GM21515 (cell line): ENCODE data around the gene FMN1.

Experiments used
- ATAC-seq: cut with Tn5 transposase; IDR thresholded peaks from one replicate; pipeline ENCODE4 v1.9.1; 2021; ENCODE audit not compliant: unreplicated experiment

FMN1 gene

DNA sequence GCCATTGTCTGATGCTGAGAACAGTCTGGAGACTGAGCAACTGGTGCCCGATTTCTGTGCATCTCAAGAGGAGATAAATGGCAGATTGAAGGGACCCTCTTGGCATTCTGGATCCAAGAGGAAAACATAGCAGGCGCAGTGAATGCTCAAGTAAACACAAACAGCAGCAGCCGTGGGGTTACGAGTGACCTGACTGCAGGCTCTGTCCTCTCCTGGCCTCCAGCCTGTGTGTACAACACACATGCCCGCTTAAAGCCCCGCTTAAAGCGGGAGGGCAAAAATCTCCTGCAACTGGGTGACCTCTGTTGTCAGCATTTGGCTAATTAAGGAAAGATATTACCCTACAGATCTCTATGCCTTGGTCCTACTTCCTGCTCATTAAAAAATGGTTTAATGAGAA, 356.2 kb downstream of the FMN1 start:
- no peak for ATAC-seq

DNA sequence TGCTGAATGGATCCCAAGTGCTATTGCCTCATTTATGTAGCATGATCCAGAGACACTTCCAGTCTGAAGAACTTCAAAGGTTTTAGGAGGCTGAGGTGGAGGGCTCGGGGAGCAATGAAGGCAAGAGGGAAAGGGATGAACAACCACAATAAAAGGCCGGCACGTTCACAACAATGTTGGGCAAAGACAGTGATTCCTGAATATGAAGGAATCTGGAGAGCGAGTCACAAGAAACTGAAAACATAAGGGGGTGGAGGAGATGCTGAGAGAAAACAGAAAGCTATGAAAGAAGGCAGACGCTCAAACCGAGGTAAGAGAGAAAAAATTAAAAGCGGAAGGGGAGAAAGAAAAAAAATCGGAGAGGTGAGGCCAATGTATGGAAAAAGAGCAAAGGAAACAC, 356.6 kb downstream of the FMN1 start:
- ATAC-seq, result no peak

- peak; percentile 86 for ATAC-seq
These were observed 360.4 kb downstream of the FMN1 start for GRCh38 chr15:32834156-32834555.

GRCh38 chr15:32833379-32833821, 361.1 kb downstream of the FMN1 start:
- no peak for ATAC-seq

DNA sequence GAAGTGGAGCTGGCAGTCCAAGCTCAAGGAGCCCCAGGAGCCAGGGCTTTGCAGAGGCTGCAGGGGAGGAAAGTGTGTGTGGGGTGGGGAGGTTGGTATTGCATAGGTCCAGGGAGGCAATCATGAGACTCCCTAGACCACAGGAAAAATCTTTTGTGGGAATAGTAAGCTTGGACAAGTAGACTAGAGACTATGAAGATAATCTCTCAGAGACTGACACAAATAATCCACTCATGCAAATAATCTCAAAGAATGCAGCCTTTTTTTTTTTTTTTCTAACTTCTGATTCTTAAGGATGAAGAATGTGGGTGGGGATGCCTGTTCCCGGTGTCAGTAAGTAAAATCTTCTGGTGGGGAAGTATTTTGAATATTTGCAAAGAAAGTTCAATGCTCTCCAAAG, 363.0 kb downstream of the FMN1 start:
- ATAC-seq, result no peak

GRCh38 chr15:32830241-32830640, 364.3 kb downstream of the FMN1 start:
- no peak for ATAC-seq

GRCh38 chr15:32829436-32829835, 365.1 kb downstream of the FMN1 start:
- no peak for ATAC-seq

- no peak for ATAC-seq
These were observed 365.9 kb downstream of the FMN1 start for GRCh38 chr15:32828507-32829186.

DNA sequence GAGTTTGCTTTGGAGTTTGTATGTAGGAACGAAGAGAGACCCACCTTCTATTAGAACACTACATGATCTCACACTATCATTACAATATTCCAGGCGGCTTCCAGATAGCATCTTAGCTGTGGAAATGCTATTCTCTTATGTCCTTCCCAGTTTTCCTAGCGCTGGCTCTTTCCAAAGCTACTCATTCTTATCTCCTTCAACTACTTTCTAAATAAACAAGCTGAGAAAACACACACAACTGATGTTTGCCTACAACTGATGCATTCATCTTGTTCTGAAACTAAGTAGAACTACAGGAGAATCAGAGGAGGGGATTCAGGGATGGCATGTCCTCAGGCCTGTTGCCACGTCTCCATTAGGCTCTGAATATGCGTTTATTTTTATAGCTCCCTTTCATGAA, 367.8 kb downstream of the FMN1 start:
- ATAC-seq, result no peak

DNA sequence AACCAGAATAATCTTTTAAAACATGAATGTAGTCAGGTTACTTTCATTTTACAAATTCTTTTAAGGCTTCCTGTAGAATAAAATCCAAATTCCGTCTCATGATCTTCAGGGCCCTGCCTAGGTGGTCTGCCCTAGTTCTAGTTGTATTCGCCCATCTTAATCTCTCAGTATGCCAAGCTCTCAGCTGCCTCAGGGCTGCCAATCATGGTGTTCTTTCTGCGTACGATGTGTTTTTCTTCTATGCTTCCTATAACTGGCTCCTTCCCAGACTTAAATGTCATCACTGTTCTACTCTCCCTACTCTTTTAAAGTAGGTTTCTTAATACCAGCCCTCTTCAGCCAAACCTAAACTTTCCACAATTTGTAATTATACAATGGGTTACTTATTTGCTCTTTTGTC, 369.3 kb downstream of the FMN1 start:
- no peak for ATAC-seq

- ATAC-seq, result no peak
These were observed 369.7 kb downstream of the FMN1 start for GRCh38 chr15:32824777-32825176.

DNA sequence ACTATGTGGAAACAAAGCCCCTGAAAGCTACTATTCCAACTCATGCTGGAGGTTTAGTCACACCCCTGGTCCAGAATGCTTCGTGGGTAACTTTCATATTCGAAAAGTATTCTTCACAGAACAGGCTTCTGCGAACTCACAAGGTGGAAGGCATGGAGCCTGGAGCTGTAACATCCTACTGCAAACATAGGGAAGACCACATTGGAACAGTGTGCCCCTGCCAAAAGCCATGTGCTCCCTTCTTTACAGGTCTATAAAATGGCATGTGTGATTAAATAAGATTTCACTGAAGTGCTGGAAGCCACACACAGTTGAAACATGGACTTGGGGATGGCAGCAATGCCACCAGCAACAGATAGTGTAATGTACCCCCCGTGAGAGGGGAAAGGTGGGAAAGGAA, 370.8 kb downstream of the FMN1 start:
- no peak for ATAC-seq

DNA sequence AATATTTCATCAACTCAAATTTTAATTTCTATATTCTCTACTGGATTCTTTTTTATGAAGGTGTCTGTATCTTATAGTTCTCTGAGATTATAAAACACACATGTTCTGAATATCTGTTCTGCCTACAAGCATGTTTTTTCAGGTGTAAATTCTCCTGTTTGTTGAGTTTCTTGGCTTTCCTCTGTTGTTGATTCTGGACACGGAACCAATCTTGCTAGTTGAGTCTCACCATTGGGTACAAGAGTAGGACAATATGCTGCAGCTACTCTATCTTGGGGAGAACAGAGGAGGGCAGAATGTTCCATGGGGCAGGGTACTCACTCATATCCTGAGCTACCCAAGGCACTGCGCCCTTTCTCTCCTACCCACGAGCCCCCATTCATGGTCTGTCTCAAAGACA, 371.8 kb downstream of the FMN1 start:
- no peak for ATAC-seq

DNA sequence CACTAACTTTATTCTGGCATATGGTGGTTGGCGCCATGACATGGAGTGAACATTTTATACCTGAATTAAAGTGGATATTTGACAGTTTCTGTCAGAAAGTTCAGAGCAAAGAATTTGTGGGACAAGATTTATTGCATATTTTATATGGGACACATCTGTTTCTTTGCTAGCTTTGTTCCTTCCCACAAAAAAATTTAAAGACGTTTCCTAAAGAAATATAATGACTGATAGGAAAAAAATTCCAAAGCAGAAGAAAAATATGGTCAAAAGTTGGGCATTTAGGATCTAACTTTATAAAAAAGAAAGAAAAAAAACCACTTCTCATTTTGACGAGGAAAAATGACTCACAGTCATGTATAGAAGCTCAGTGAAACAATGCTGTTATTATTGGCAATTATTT, 375.1 kb downstream of the FMN1 start:
- ATAC-seq, result no peak

- no peak for ATAC-seq
These were observed 375.6 kb downstream of the FMN1 start for GRCh38 chr15:32818758-32819447.

- ATAC-seq, result no peak
These were observed 376.9 kb downstream of the FMN1 start for GRCh38 chr15:32817577-32817976.

DNA sequence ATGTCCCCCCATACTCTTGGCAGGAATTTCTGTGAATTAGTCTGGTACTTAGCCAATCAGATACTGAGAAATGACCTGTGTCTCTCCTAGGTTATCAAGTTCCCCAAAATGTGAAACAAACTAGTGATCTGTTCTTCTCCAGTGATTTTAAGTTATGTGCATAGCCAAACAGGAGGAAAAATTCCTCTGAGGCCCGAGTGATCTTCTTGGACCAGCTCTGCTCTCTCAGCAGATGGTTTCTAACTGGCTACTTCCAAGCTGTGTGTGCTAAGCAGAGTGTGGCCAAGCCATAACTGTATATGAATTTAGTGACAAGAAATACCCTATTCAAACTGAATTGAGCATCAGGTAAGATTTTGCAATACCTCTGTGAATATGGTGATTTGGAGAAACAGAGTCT, 387.2 kb downstream of the FMN1 start:
- no peak for ATAC-seq

DNA sequence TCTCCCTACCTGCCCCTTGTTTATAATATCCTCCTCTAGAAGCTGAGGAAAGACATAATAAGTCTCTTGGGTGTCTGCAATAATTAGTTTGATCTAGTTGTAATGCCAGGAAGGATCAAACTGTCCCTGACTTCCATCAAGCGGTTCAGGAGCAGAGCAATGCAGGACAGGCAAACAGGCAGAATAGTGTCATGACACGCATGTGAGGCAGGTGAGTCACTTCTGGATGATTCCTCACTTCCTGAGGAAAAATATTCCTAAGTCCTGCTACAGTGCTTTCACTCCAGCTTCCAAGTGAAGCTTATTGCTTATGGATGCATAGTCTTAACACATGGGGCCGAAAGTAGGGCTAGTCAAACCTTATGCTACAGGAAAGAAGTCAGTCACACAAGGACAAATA, 390.9 kb downstream of the FMN1 start:
- no peak for ATAC-seq

GRCh38 chr15:32802286-32802936, 392.1 kb downstream of the FMN1 start:
- no peak for ATAC-seq

- ATAC-seq, result no peak
These were observed 394.5 kb downstream of the FMN1 start for GRCh38 chr15:32799936-32800535.

- ATAC-seq, result no peak
These were observed 397.7 kb downstream of the FMN1 start for GRCh38 chr15:32796856-32797255.

DNA sequence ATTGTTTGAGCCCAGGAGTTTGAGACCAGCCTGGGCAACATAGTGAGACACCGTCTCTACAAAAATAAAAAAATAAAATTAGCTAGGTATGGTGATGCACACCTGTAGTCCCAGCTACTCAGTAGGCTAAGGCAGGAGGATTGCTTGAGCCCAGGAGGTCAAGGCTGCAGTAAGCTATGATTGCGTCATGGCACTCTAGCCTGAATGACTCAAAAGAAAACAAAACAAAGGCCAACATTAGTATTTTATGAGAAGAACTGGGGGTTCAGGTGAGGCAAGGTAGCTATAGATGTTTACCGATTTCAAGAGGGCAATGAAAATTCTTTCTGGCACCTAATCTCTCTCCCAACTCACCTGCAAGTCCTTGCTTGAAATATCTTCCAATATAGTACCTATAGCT, 399.5 kb downstream of the FMN1 start:
- no peak for ATAC-seq
